NCI-H2107 treated with DMSO at 0.1 percent for 48 hours (cell line): ENCODE results near the gene MS4A10.

Experiments
- DNase-seq: peaks from one replicate; lab custom pipeline; 2025; ENCODE audit not compliant: unreplicated experiment; lab: John Stamatoyannopoulos, UW

The MS4A10 gene

DNA sequence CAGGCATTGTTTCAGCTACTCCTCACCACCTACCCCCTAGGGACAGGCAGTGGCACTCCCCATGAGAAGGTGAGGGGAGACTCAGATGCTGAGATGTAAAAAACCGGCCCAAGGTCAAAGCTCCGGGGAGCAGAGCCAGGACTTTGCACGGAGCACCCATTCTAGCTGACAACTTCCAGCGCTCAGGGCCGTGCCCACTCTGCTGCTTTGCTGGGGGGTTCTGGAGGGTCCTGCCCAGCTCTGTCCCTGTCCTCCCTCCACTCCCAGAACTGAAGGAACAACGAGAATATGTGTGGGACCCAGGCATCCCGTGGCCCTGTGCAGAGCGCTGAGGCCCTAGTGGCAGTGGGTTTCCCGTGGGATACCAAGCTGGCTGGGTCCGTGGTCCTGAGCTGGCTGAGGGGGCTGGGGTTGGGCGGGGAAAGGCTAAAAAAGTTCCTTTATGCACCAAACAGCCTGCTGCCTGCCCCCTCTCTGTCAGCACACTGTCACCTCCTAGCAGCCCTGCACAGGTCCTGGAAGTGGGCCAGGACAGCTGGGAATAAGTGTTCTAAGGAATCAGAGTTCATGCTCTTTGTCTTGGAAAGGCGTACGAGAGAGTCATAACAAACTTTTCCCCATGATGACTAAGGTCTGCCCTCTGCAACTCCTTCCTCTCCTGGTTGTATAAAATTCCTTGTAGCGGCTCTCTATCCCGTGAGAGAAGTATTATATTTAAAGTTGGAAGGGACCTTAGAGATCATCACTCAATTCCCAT lies 1.9 kb downstream of the MS4A10 start:
- DNase-seq = no peak

DNA sequence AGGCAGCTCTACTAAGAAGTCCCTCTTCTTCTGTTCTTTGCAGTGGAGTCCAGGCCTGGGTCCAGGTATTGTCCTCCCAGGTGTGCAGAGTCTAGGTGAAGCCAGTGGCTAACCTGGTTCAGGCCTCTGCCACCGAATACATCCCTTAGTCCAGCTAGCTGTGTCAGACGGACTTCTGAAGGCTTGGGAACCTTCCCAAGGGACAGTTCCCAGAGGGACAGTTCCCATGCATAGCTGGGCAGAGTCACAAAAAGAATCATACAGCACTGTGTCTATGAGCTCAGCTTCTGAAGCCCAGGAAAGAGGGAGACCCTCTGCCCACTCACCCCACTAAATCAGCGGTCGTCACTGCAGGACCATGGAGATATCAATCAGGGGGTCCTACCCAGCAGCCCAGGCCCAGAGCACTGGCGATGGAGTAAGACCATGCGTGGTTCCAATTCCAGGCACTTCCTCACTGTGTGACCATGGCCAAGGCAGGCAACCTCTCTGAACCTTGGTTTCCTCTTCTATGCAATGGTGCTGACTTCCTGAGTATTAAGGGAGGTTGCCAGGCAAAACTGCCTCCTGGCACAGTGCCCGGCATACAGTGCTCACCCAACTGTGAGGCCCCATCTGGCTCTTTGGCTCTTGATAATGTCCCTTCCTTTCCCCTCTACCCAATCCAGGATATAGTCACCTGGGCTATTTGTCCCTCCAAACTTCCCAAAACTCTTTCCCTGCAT lies 3.4 kb downstream of the MS4A10 start:
- DNase-seq = no peak

DNA sequence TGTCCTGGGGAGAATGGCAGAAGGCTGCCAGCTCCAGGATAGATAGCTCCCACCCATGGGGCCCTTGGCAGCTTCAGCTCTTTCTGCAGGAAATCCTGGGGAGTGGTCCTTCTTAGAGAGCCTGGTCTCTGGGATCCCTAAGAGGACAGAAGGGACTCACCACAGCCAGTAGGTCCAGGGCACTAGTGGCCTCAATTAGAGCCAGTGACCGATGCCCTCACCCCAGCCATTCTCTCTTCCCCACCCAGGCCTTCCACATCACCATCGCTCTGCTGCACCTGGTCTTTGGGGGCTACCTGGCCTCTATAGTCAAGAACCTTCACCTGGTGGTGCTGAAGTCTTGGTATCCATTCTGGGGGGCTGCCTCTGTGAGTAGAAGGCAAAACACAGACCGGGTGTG lies 5.6 kb downstream of the MS4A10 start:
- DNase-seq = no peak

DNA sequence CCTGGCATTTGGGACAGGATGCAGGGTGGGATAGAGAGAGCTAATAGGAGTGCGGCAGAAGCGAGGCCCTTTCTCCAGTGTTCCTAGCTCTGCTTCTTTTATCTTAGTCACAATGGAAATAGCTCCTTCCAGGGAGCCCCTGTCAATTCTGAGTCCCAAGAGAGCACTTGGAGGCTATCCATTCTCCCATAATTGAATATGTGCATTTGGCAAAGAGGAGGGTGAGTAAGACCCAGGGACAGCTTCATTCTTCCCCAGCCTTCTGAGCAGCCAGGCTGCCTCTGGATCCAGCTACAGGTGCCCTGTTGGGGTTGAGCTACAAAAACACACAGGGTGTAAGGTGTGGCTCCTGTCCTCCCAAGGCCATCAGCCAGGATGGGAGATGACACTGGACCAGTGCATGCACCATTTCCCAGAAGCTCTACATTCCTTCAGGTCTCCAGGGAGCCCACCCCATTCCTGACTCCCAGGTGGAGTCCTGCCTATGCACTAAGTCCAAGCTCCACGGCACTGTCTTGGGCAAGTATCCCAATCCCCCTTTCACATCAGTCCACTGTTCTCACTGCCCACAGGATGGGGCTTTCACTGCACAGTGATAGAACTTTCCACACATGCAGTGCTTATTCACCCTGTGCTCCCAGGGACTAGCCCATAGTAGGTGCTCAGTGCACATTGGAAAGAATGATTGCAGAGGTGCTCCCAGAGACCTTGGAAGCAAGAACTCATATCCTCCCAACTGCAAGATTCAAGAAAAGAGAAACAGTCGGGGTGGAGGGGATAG lies 6.2 kb downstream of the MS4A10 start:
- no peak for DNase-seq

DNA sequence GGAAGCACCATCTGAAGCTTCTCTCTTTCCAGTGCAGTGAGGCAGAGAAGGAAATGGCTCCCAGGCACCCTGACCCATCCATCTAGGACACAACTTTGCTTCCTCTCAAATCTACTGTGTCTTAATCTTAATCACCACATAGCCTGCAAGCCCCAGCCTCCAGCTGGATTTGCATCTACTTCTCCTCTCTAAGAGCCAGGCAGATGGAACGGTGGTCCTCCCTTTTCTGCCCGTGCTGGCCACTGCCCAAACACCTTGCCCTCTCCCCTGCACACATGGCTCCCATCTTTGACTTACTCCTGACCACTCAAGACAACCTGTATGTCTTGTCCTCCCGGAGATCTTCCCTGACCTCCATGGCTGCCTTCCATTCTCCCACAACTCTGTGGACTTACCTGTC lies 7.4 kb downstream of the MS4A10 start:
- DNase-seq = no peak

DNA sequence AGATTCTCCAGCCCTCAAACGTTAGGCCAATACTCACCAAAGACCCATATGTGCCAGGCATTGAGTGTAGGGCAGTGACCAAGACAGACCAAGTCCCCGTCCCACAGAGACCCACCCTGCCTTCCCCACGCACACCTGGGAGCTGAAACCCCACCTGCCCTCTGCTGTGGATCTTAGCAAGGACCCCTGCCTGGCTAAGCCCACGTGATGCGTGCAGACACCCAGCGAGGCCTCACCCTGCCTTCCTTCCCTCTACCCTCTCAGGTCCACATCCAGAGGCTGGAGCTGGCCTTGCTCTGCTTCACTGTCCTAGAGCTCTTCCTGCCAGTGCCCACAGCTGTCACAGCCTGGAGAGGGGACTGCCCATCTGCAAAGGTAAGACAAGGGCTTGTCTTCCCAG lies 10.2 kb downstream of the MS4A10 start:
- no peak for DNase-seq

DNA sequence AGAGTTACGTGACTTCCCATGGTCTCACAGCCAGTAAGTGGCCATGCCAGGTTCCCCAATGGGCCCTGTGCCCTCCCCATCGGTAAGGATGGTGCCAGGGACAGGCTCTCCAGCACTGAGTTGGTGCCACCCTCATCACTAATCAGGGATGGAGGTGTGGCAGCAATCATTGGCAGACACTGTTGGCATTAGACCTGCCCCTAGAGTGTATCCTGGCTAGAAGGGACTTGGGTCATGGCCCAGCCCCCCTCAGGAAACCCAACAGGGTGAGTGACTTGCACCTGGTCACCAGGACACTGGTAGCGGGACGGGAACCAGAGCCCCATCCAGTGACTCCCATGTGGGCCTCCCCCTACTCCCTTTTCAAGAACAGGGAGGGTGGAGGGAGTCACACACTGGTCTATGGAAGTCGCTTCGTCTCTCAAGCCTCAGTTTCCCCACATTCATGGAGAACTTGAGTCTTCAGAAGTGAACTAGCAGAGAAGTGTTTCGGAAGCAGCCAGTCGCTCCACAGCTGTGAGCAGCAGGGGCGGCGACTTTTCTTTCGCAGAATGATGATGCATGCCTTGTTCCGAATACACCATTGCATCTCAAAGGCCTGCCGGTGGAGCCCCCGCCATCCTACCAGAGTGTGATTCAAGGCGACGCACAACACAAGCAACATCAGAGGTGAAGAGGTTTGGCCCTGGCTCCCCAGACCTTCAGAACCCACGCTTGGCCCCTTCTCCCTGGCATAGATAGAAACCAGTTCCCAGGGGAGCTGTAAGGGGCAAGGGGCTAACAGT lies 12.9 kb downstream of the MS4A10 start:
- no peak for DNase-seq

DNA sequence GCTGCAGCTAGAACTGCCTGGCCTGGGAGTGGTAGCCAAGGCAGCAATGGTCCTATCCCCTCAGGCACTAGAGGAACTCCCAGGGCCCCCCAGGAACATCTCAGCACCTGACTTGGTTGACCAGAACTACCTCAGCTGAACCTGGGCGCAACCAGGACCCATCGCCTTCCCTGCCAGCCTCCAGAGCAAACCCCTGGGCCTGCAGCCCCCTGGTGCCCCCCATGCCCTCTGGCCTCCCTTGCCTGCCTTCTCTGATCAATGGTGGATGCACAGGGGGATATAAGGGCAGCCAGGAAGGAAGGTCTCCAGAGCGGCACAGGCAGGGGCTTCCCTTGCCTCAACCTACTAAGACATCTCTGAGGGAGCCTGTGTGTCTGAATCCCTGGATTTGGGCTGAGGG lies 13.5 kb downstream of the MS4A10 start:
- DNase-seq = no peak

DNA sequence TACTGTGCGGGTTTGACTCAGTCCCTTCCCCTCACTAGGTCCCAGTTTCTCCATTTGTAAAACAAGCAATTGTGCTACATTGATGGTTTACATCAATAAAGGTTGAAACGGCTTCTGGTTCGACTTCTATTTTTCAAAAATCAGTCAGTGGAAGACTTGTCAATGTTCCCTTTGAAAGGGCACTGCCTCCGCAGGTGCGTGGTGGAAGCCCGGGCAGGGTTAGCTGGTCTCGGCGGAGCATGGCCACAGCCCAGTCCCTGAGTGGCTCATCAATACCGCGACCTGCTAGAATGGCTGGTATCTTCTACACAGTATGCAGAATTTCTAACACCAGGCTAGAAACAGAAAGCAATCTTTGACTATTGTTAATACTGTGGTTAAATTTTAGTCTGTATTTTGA lies 16.1 kb downstream of the MS4A10 start:
- no peak for DNase-seq

DNA sequence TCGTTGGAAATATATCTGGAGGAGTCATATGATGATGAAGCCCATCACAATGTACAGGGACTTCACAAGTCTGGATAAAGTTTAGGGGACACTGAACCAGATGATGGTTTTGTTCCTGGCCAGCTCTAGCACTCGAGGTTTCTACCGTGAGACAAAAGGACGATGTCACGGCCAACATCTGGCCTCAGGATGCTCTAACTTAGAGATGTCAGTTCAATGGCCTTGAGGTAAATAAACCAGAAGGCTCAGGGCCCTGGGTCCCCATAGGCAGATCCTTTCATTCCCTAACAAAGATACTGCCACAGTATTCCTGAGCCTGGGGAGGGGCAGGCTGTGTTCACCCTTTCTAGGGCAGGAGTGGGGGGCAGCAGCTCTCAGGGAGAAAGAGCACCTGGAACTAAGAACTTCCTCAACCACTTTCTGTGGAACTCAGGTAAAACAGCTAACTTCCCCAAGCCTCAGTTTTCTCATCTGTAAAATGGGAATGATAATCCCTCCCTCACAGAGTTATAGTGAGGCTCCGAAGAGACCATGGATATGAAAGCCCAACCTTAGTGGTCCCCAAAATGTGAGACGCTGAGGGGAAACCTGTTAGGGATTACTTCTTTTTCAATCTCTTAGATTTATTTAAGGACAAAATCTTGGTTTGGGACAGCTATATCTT lies 18.3 kb downstream of the MS4A10 start:
- no peak for DNase-seq

DNA sequence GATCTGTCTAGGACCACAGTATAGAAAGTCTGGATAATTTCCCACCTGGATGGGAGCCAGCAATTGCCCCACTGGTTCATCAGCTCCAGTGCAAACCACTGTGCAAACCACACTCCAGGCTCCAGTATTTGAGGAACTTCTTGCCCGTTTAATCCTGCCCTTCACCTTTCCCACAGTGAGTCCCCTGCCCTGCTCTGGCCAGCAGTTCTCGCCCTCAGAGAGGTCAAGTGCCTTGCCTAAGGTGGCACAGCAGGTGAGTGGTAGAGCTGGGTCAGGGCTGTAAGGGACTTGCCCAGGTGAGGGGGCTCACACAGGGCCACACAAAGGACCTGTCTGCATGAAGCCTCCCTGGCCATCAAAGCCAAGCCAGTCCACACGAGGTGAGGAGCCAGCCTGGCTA lies 24.1 kb downstream of the MS4A10 start:
- no peak for DNase-seq

DNA sequence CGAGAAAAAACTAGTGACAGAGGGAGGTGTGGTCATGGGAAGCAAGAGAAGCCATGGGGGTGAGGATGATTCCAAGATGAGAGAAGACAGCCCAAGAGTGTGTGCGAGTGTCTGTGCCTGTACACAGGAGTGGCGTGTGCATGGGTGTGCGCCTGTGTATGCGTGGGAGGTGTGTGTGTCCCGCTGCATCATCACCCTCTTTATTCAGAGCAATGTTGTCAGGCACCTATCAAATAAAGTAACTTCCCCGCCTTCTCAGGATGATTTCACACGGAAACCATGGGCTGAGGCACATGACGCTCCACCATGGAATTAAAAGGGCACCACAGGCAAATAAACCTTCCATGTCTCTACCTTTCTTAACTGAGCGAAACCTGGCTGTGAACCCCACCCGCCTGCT lies 24.6 kb downstream of the MS4A10 start:
- DNase-seq = no peak

DNA sequence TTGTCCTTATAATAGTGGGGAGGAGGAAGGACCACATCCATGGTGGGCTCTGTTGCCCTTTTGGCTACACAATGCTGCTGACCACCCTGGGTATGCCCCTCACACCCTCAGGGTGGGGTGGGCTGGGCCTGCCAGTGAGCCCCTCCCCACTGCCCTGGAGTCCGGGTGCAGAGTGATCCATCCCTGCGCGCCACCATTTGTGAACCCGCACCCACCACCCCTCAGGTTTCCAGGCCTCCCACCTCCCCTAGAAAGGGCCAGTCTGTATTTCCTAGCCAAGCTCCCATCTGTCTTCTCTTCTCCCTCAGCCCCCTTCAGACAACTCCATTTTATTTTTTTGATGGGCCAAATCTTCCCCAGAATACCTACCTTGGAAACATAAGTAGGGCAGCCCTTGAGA lies 25.0 kb downstream of the MS4A10 start:
- DNase-seq = no peak

DNA sequence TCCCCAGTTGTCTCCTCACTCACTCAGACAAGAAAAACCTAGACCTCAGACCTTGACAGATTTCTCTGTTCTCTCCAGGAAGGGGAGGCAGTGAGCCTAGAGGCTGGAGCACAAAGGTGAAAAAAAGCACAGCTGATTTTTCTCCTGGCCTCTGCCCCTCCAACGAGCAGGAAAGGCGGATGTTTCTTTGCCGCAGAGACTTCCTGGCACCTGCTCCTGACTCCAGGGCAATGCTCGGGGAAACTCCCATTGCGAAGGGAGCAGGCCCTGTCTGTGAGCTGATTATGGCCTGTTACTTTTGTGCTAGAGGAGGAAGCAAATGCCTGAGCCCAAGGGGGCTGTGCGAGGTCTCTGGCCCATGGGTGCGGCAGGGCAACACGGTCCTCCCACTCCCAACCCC lies 25.4 kb downstream of the MS4A10 start:
- DNase-seq = no peak

DNA sequence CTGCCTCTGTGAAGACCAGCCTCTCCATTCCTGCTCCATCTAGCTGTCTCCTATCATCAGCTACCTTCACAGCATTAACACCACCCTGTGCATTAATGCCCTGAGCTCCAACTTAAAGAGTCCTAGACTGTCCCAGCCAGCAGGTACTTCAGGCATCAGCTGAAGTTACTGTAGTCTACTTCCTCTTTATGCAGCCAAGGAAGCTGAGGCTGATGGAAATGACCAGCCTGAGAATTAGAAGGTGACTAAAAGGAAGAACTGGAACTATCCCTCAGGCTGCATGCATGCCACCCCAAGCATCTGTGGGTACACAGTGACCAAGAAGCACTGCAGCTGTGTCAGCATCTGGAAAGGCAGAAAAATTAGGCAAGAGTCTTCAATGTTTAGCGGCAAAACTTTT lies 28.2 kb downstream of the MS4A10 start:
- DNase-seq = no peak

DNA sequence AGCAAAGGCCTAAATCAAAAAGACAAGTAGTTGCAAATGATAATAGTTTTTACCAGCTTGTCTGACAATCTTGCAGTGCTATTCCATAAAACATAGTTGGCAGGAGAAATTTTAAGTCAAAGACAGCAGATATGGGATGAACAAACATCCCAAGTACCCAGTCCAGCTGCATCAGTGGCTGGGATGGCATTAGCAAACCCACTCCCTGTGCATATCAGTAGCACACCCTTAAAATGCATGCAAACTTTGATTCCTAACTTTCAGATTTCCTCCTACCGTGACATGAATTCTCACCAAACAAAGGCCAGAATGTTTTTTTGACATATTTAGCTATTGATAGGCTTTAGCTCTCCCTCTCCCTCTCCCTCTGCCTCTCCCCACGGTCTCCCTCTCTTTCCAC lies 29.0 kb downstream of the MS4A10 start:
- DNase-seq = no peak

DNA sequence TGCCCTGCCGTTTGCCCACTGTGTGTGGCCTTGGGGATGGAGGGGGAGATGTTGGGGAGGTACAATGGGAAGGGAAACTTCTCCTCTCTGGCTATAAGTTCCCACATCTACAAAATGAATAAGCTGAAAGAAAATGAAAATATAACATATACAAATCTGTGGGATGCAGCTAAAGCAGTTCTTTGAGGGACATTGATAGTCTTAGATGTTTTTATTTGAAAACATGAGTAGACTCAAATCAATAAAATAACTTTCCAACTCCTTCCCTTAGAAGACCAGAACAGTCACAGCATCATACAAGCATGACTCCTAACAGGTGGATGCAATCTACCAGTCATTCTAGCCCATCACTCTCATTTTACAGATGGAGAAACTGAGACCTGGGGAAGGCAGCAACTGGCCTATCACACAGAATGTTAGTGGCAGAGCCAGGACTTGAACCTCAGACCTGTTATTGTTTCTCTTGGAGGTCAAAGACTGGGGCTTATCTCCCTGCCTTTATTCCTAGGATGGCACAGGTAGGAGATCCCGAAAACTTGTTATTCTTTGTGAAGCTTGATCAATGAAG lies 31.5 kb downstream of the MS4A10 start:
- DNase-seq = no peak

DNA sequence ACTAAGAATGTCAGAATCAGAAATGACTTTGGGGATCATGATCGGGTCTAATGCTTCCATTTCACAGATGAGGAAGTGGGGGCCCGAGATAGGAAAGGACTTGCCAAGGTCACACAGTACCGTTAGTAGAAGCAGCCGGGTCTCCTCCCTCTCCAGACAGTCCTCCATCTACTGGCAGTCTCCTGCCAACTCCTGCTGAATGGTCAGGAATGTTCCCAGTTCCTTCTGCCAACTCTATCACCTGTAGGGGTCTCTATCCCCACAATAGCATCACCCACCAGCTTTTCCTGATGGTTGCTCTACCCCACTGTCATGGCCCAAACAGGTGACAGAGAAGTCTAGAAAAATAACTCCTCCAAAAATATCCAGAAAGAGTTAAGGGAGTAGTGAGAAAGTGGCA lies 32.9 kb downstream of the MS4A10 start:
- DNase-seq = no peak

DNA sequence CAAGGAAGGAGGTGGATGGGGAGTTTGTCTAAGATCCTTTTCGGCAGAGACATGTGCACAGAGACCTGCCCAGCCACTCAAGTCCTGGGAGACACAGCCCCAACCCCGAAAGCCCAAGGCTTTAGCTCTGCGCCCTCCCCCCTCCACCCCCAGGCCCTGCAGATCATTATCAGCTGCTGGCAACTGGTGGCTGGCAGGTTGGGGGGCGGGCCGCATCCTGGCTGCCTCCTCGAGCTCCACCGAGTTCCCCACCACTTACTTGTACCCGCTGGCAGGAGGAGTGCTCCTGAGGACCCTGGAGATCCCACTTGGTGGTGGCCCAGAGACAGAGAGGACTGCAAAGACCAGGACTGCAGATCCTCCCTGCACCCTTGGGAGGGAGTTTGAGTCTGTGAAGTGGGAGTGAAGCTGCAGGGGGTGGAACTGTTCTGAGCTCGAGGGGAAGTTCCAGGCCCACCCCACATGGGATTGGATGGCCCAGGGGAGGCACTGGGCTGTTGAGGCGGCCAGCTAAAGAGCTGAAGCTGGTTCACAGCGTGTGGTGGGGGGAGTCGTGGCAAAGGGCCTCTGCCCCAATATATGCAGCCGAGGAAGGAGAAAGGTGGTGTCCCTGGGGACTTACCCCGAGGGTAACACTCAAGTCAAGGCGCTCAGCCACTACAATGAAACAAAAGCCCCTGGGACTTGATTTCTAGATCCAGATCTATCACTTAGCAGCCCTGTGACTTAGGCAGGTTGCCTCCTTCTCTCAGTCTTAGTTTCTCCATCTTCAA lies 36.9 kb downstream of the MS4A10 start:
- DNase-seq = no peak
